Smooth muscle cell (in vitro differentiated cells): Measurements from ENCODE around the gene CMTM7. TPM values are rescaled to one million over a fixed set of nuclear protein-coding genes. Genes with fewer than 3 reads are reported as not detected.

Experiments used
- DNase-seq: peaks from one replicate; lab custom pipeline; 2025; ENCODE audit not compliant: unreplicated experiment; lab: John Stamatoyannopoulos, UW
- H2AFZ ChIP-seq: fragments of 200-600 bp; sonication (generic); 2 replicates; pipeline ENCODE4 v1.6.0; 2016; ENCODE audit warnings: antibody characterized with exemption, low read depth, mild to moderate bottlenecking
- H3F3A ChIP-seq: fragments of 200-600 bp; sonication (generic); 2 replicates; pipeline ENCODE4 v1.6.0; 2017; ENCODE audit warnings: antibody characterized with exemption, low read depth
- H3K27ac ChIP-seq: fragments of 200-600 bp; sonication (generic); 2 replicates; pipeline ENCODE4 v1.5.1; 2016; ENCODE audit warnings: low read depth, mild to moderate bottlenecking
- H3K27me3 ChIP-seq: fragments of 200-600 bp; sonication (generic); 2 replicates; pipeline ENCODE4 v1.6.1; 2016; ENCODE audit warnings: low read depth, mild to moderate bottlenecking
- H3K36me3 ChIP-seq: fragments of 200-600 bp; sonication (generic); 2 replicates; pipeline ENCODE4 v1.5.1; 2016; ENCODE audit warnings: low read depth
- H3K4me1 ChIP-seq: fragments of 200-600 bp; sonication (generic); 2 replicates; pipeline ENCODE4 v1.5.1; 2016; ENCODE audit warnings: low read depth
- H3K4me2 ChIP-seq: fragments of 200-600 bp; sonication (generic); 2 replicates; pipeline ENCODE4 v1.6.0; 2016; ENCODE audit warnings: mild to moderate bottlenecking
- H3K4me3 ChIP-seq: fragments of 200-600 bp; sonication (generic); 2 replicates; pipeline ENCODE4 v1.5.1; 2016; ENCODE audit warnings: mild to moderate bottlenecking
- H3K79me2 ChIP-seq: fragments of 200-600 bp; sonication (generic); 2 replicates; pipeline ENCODE4 v1.6.0; 2016; ENCODE audit warnings: low read depth, mild to moderate bottlenecking
- H3K9ac ChIP-seq: fragments of 200-600 bp; sonication (generic); 2 replicates; pipeline ENCODE4 v1.6.0; 2016; ENCODE audit warnings: low read depth
- H3K9me3 ChIP-seq: fragments of 200-600 bp; sonication (generic); replicated peaks from 2 replicates; pipeline ENCODE4 v1.5.1; 2016; ENCODE audit warnings: low read depth
- H4K20me1 ChIP-seq: fragments of 200-600 bp; sonication (generic); 2 replicates; pipeline ENCODE4 v1.6.0; 2016; ENCODE audit warnings: low read depth
- CTCF ChIP-seq: fragments of 200-600 bp; sonication (generic); IDR thresholded peaks from 2 replicates; pipeline ENCODE4 v1.5.1; 2017; ENCODE audit warnings: borderline replicate concordance, mild to moderate bottlenecking, antibody characterized with exemption; ENCODE audit not compliant: insufficient read depth, poor library complexity, severe bottlenecking
- WGBS: methylation state at CpG from one replicate; pipeline ENCODE4 v1.1.7; 2016; ENCODE audit warnings: low lambda C conversion rate; 5-methylcytosine and 5-hydroxymethylcytosine counted together
- polyA plus RNA-seq: library from polyadenylated mRNA; unstranded; fragments of >200 nt; fragmentation: Nextera tagmentation; extraction: Ambion mirVana; gene quantifications from 2 replicates; pipeline ENCODE4 v1.2.1, GENCODE V29; 2016
- total RNA-seq: library from RNA; depleted of rRNA; stranded (reverse); fragments of >200 nt; gene quantifications from 2 replicates; pipeline ENCODE4 v1.2.3, GENCODE V29; 2014

CMTM7 gene
- total and polyA plus RNA-seq, 2 experiments from 2014 or later, result 23.4 to 43.1 TPM

DNA sequence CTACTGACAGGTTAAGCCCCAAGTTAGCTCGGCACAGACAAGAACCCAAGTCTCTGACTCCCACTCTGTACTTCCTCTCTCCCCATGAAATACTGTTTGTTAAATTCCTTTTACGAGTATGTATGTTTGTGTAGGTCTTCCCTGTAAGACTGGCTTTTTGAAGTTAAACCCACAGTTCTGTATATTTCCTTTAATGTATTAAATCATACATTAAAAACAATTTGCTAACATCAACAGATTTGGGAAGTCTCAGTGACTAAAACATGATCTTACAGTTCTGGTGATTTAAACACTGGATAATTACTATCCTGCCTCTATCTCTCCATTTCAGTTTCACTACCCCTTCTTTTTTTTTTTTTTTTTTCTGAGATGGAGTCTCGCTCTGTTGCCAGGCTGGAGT, 106.6 kb downstream of the CMTM7 start:
- Histone ChIP-seq H3K9ac (no peak overlapping the region), H3K27me3 (no peaks in the 10 kb centered on the region), H3K36me3 (no peaks in the 10 kb centered on the region), H4K20me1 (peaks cover 81% of the 10 kb centered on the region), H3K4me2 (peak overlapping the region; percentile 90), H3K79me2 (peaks cover 77% of the 10 kb centered on the region), H3K4me3 (no peak overlapping the region), H2AFZ (no peak overlapping the region), H3F3A (peaks cover 10% of the 10 kb centered on the region), H3K27ac (peak overlapping the region; percentile 53), H3K9me3 (no peaks in the 10 kb centered on the region), H3K4me1 (peaks cover 29% of the 10 kb centered on the region)
- no peak for TF ChIP-seq CTCF
- WGBS, result 35% methylated on average over 3 of the region's 3 CpGs
- no peak for DNase-seq

- Histone ChIP-seq H4K20me1 (peaks cover 74% of the 10 kb centered on the region), H3K9me3 (no peaks in the 10 kb centered on the region), H3K27me3 (no peaks in the 10 kb centered on the region), H3K36me3 (no peaks in the 10 kb centered on the region), H3K4me2 (peak overlapping the region; percentile 90), H3K79me2 (peaks cover 70% of the 10 kb centered on the region), H2AFZ (no peak overlapping the region), H3K9ac (no peak overlapping the region), H3K4me1 (peaks cover 22% of the 10 kb centered on the region), H3K4me3 (no peak overlapping the region), H3F3A (peaks cover 10% of the 10 kb centered on the region), H3K27ac (no peak overlapping the region)
- 83% methylated on average over 3 of the region's 3 CpGs for WGBS
- no peak for TF ChIP-seq CTCF
- DNase-seq, result no peak
Observed at GRCh38 chr3:32498992-32499391, 107.3 kb downstream of the CMTM7 start.

DNA sequence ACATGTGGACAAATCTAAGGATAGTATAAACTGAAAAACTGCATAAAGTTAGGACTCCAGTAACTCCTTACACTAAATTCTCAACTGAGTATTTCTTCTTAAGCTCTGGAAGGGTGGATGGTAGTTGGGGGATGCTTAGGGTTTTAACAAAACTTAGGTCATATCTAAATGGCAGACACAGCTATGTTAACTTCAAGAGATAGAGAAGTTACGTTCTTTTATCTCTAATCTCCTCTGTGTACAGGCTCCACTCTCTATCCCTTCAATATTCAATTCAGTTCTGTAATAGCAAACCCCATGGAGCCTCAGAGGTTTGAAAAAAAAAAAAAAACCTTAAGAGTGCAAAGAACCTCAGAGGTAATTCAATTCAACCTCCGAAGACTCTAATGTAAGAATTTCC, 107.9 kb downstream of the CMTM7 start:
- Histone ChIP-seq H4K20me1 (peaks cover 68% of the 10 kb centered on the region), H3K4me2 (peak overlapping the region; percentile 90), H2AFZ (no peak overlapping the region), H3K9ac (no peak overlapping the region), H3K27ac (peak overlapping the region; percentile 96), H3K79me2 (peaks cover 66% of the 10 kb centered on the region), H3K36me3 (no peaks in the 10 kb centered on the region), H3K4me1 (peaks cover 17% of the 10 kb centered on the region), H3F3A (peaks cover 10% of the 10 kb centered on the region), H3K9me3 (no peaks in the 10 kb centered on the region), H3K27me3 (no peaks in the 10 kb centered on the region), H3K4me3 (peak overlapping the region; percentile 92)
- DNase-seq, result no peak
- 53% methylated on average over 2 of the region's 2 CpGs for WGBS
- no peak for TF ChIP-seq CTCF

DNA sequence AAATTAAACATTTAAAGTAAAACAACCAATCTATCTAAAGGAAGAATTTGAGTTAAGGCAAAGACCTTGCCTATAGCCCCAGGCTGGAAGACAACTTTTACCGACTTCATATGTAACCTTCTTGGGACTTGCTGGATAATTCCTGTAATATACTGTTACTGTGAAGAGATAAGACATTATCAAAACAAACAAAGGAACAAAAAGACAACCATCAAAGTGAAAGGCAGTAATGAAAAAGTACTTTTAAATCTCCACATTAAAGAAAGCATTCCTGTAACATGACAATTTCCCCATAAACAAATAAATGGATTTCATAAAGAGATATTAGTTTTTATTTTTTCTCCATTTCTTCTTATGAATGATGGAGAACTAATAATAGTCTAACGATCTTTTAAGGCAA, 108.6 kb downstream of the CMTM7 start:
- 25% methylated on average over 2 of the region's 2 CpGs for WGBS
- Histone ChIP-seq H3K27ac (peak overlapping the region; percentile 96), H3K27me3 (no peaks in the 10 kb centered on the region), H3K36me3 (no peaks in the 10 kb centered on the region), H3F3A (peaks cover 10% of the 10 kb centered on the region), H4K20me1 (peaks cover 61% of the 10 kb centered on the region), H3K4me3 (peak overlapping the region; percentile 92), H3K9ac (no peak overlapping the region), H3K79me2 (peaks cover 59% of the 10 kb centered on the region), H3K4me1 (peaks cover 13% of the 10 kb centered on the region), H3K9me3 (no peaks in the 10 kb centered on the region), H2AFZ (no peak overlapping the region), H3K4me2 (peak overlapping the region; percentile 90)
- no peak for TF ChIP-seq CTCF
- no peak for DNase-seq
